ENCODE measurements around the gene RALGAPA2.

RALGAPA2 gene

DNA sequence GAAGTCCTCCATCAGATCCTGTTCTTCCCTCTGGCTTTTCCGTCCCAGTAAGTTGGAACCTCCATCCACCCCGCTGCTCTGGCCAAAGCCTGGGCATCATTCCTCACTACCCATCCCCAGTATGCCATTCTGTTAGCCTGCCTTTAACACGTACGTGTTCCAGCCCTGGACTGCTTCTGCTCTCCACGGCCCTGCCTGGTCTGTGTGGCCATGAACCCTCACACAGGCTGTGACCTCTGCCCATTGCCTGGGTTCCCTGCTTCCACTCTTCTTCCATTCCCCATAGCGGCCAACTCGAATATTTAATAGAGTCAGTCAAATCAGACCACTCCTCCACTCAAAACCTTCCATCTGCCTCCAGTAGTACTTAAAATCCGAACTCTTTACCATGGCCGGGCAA is 29.4 kb downstream of the RALGAPA2 start:
- no peak for DNase-seq (ENCODE audit: low spot score)

DNA sequence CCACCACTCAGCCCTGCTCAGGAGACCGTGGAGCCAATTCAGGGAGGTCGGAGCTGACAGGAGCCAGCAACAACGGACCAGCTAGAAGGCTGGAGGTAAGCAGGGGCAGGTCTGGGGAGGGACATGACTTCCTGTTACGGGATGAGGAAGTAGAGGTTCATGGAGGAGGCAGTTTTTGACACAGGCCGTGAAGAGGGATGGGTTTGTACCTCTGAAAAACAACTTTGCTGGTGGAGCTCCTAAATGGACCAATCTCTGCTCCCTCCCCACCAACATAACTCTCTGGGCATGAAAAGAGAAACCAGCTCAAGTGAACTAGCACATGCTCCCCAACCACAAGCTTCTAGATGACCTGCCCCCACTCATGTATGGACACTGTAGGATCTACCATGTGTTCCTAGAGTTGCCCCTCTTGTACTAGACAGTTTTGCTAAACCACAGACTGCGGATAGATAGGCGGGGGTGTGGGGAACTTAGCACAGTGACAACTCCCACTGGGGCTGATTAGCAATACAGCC is 31.4 kb downstream of the RALGAPA2 start:
- DNase-seq (ENCODE audit: low spot score) = no peak

DNA sequence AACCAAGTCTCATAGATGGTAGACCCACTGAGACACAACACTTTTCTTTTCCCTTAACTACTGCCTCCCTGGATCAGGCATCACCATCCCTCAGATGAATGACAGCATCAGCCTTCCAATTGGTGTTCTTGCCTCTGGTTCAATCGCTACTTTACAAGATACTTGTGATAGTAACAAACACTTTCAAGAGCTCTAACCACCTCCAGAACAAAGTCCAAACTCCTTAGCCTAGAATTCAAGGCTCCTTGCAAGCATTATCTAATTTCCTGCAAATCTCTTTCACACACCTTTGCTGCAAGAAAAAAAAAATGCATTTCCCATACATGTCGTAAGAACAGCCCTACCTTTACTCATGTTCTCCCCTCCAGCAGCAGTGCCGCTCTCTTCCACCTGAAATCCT is 33.1 kb downstream of the RALGAPA2 start:
- no peak for DNase-seq (ENCODE audit: low spot score)

DNA sequence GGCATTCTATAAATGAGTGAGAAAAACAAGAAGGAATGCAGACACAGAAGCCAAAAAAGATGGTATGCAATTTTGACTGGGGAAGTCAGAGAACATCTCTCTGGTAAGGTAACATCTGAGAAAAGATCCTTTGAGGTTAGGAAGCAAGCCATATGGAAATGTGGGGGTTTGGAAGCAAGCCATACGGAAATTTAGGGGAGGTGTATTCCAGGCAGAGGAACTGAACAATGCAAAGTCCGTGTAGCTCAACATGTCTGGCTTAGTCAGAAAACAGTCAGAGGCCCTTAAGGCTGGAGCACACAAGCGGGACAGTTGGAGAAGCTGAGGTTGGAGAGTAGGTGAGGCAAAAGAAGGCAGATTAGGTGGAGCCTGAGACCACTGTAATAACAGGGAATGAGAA is 35.3 kb downstream of the RALGAPA2 start:
- DNase-seq (ENCODE audit: low spot score) = no peak

DNA sequence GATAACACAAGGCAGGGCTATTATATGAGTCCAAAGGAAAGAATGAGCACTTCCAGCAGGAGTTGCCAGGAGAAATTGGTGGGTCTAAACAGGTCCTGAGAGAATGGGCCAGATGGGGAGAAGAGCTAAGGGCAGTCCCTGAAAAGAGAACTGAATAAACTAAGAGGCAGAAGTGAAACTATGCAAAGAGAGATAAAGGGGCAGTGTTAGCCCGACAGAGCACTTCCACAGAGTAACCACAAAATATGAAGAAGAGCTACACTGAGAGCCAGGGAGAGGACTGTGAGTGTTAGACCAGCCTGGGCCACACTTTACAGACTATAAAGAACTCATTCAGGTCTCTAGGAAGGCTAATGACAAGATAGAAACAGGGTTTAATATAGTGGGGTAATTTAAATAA is 43.8 kb downstream of the RALGAPA2 start:
- DNase-seq (ENCODE audit: low spot score) = peak; percentile 63

DNA sequence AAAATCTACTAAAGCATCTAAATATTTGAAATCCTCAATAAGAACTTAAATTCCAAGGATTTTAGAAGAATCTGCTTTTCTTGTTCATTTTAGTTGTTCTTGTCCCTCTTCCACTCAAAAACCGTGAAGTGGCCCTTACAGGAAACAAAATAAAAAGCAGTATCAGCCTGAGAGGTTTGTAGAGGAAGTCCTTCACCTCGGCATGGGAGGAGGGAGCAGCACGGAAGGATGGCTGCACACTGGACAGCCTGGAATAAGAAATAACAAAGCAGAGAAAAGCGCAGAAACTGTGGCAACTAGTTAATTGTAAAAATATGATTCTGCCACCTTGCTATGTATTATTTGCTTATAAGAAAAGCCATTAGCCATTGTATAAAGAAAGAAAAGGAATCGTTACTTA is 46.1 kb downstream of the RALGAPA2 start:
- DNase-seq (ENCODE audit: low spot score) = no peak

DNA sequence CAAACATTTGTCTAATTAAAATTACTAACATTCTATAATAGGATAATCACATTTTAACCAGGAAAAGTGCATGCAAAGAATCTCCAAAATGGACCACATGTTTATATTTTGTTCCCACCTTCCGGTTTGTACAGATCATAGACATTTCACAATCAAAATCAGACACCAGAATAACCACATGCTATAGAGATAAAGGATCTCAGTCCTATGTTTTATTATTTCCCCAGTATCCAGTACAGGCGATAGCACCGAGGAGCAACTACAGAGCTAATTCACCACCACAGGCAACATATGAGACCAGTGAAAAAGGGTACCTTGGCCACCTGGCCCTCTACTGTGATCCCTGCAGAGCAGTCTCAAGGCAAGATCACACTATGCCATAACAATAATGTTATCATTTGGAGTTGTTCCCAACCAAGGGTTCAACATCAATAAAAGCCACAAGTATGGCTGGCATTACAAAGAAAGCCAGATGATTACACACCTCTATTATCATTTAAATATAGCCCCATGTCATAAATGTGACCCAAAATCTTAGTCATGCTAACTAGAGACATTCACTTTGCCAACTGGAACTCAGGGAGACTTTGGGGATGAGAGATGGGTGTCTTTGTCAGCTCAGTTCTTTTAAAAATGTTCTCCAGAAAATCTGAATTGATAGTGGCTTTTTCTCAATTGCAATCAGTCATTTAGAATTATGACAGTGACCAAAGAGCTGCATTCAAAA is 46.7 kb downstream of the RALGAPA2 start:
- DNase-seq (ENCODE audit: low spot score) = no peak

DNA sequence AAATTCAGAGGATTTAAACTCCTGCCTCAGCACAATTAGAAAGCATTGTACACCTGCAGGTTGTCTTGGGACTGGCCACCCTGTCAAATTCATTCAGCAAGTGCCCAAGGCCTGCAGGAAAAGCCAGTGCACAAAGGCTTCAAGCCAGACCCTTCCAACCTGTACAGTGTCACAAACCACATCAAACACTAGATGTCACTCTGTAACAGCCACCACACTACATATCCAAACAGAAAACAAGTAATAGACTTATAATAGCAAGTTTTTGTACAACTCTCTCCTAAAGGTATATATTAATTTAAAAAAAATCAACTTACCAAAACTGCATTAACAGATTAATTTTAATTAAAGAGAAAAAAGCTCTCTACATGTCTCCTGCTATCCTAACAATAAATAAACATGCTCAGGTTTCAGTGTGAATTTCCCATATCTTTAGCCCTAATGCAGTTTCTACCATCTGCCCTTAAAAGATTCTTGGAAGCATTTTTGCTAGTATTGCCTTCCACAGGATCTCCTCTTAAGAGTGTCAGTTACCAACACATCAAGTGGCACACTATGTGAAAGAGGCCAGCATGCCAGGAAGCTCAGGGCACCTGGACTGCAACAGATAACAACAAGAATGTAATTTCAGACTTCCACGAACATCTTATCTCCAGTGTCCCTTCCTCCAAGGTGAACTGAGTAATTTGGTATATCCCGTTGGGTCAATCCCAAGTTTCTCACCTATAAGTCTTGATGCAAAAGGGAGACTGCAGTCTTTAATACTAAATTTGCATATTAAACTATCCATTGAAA is 47.5 kb downstream of the RALGAPA2 start:
- DNase-seq (ENCODE audit: low spot score) = no peak

DNA sequence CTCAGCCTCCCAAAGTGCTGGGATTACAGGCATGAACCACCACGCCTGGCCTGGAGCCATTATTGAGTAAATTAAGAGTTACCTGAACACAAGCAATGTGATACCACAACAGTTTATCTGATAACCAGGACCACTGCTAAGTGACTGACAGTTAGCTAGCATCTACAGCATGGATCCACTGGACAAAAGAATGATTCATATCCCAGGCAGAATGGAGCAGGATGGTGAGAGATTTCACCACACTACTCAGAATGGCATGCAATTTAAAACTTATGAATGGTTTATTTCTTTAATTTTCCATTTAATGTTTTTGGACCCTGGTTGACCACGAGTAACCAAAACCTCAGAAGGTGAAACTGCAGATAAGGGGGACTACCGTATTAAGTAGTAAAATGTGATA is 48.6 kb downstream of the RALGAPA2 start:
- DNase-seq (ENCODE audit: low spot score) = no peak

DNA sequence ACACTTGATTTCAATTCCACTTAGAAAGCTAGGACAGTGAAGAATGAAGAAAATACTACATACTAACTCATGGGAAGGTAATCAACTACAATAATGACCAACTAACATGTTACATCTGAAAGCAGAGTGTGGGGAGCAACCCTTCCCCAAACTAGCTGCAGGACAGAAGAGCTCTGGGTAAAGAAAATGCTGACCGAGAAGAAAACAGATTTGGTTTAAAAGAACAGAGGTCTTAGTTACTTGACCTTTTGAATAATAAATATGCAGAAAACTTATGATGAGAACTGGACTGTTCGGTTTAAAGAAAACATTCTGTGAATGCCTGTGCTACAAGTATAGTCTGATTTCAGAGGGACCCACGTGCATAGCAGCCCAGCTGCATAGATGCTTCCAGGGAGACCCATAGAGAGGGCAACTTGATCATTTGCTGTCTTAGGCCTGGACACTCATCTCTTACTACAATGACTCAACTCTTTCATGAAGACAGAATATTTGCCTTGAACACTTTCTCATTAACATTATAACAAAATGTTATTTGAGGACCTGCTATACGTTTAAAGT is 53.5 kb downstream of the RALGAPA2 start:
- no peak for DNase-seq (ENCODE audit: low spot score)

DNA sequence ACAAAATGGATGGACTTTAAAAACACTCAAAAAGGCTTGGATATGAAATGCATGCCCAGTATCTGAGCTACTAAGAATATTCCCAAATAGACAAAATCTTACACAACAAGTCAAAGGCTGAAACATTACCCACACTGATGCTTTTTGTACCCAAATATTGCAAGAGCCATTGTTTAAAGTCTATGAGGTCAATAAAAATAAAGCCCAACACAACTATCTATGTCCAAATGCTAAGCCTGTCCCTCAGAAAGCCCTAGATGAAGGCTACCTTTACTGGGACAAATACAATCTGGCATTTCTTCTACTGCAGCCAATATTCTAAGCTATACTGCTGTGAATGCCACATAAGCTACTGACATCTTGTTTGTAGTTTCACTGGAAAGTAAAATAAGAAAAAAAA is 54.3 kb downstream of the RALGAPA2 start:
- no peak for DNase-seq (ENCODE audit: low spot score)

DNA sequence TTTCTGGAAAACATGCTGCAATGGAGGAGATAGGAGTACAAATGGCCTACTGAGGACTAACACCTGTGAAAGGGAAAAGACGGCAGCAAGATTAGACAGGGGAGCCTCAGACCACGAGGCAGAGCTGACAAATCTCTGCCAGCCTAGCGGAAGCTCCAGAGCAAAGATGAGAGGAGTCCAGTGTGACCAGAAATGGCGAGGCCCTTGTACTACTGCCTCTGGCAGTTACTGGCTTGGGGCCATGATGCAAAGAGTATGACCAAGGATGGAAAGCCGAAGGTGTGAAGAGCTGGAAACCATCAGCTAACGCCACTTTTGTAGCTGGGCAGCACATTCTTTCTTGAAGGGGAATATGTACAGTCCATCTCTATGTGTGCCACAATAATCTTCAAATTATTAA is 55.4 kb downstream of the RALGAPA2 start:
- no peak for DNase-seq (ENCODE audit: low spot score)

DNA sequence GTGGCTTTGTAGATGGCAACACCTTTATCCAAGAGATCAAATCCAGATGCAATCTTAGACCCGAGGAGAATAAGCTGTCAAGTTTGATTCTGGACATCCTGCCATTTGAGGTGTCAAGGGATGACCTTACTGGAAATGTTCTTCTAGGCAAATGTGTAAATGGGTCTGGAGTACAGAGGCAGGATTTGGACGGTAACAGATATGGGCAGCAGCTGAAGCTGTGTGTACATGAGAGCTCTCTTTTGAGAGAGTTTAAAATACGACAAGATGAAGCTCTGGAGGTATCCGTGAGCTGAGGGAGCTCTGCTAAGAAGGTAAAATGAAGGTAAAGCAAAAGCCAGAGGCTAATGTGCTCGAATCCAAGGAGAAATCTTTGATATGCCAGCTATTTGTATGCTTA is 56.6 kb downstream of the RALGAPA2 start:
- DNase-seq (ENCODE audit: low spot score) = no peak

DNA sequence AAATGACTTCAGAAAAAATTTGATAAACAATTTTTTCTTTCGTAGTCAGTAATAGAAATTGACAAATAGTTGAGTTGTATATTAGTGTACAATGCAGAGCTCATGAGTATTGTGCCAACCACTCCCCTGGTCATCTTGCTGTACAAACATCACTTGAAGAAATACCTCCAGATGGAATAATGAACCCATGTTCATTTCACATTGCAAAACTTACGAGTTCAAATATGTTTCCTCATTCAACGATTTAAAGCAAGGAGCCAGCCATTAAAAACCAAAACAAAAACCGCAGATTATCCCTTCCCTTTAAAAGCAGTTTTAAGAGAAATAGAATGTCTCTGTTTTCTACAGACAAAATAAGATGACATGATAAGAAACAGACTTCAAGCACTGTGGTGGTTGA is 62.5 kb downstream of the RALGAPA2 start:
- DNase-seq (ENCODE audit: low spot score) = no peak

DNA sequence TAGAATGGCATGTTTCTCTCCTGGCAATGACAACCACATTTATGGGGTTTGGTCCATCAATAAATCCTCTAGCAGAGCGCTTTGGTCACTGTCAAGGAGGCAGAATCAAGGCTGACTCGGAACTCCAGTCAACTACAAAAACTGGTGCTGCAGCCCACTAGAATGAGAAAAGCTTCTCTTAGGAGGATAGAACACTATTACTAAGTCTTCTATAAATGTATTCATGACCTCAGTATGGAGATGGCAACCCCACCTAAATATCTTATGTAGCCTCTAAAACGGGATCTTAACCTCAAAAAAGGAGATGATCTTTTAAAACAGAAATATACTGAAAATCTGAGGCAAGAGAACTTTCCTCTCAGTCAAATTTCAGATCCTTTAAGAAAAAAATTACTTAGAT is 68.5 kb downstream of the RALGAPA2 start:
- no peak for DNase-seq (ENCODE audit: low spot score)

DNA sequence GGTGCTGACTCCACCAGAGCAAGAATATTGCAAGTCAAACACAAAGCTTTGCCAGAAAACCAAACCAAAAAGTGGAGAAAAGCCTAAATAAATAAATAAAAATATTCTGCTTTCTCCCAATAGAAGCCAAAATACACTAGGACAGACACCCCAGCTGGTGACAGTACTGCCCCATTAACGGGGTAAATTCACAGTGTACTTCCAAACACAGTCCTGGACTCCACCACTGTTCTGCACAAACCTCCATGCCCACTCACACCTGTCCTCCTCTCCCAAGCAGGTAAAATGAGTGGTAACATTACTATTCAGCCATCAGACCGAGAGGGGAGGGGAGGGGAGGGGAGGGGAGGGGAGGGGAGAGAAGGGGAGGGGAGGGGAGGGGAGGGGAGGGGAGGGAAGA is 70.7 kb downstream of the RALGAPA2 start:
- no peak for DNase-seq (ENCODE audit: low spot score)

DNA sequence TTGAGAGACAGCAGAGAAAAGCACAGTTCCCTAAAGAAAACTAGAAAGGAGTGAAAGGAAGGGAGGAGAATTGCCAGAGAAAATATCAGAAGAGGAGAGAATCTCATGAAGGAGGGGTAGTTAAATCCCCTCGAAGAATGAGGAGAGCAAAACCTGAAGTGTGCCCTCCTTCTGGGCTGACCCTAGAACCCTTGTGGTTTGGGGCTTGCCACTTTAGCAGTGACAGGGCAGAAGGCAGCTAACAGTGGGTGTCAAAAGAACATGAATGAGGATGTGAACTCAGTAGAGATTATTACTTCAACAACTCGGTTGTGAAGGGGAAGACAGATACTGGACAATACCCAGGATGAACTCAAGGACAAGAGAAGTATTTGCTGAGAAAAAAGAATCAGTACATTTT is 73.6 kb downstream of the RALGAPA2 start:
- DNase-seq (ENCODE audit: low spot score) = no peak

DNA sequence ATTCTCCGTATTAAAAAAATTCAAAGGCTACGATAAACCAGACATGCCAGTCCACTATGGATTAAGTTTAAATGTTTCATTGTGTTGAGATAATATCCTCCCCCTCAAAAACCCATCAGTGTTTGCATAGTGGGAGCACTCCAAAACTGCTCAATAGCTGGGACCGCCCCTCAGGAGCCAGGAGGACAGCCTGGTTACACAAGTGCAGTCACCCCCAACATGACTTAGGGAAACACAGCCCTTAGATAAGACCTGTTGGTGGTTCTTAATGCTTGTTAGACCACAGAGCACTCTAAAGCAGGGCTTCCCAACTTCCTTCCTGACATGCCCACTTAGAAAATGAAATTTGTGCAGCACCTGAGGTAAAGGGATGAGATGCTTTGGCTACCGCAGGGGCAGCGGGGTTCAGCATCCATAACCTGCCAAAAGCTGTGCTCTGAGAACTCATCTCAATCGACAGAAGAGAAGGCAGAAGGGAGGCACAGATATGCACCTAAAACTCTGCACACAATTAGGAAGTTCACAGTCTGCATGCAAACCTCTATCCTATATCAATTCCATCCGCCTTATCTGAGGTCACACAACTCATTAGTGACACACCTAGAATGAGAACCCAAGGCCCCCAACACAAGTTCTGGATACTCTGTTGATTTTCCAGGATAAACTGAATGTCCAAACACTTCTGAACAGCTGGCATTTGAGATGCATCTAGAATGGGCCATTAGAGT is 74.3 kb downstream of the RALGAPA2 start:
- no peak for DNase-seq (ENCODE audit: low spot score)

DNA sequence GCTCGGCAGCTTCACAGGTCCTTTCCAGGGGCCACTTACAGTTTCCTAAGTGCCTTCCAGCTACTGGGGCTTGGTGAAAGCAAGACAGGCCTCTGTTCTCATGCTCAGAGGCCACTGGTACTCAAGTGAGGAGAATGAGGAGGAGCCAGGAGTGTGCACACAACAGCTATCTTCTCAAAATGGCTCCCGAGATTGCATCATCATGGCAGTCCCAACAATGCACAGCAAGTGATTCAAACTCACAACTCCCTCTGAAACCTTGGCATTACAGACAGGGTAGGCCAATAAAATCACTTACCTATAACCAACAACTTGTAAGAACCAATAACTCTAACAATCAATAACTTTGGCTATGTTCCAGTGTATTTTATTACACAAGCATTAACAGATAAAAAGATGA is 77.4 kb downstream of the RALGAPA2 start:
- no peak for DNase-seq (ENCODE audit: low spot score)

DNA sequence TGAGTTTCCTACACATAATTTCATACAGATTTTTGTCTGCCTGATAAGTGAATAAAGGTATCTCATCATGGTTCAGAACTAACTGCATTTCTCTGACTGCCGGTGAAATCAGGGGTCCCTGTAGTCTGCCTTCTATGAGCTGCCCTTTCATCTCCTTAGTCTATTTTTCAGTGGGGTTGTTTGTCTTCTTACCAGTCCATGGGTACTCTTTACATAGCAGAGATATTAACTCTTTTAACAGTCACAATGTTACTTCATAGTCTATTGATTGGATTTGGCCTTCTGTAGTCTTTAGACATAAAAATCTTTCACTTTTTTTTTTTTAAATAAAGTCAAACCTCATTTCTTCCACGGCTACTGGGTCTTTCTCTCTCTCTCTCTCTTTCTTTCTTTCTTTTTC is 79.8 kb downstream of the RALGAPA2 start:
- DNase-seq (ENCODE audit: low spot score) = no peak

DNA sequence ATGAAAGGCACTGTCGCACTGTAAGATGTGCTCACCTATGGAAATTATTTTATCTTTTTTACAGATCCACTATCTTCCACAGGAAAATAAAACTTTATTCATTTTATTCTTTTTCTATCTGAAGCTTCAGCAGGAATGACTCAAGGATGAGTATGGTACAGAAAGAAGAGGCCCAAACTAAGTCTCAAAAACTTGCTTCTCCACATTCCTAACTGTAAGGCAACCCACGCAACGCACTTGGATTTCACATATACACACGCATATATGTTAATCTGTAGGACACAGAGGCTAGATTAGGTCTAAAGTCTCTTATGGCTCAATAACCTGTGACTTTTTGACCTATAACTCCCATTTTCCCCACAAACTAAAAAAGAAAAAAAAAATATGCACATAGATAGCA is 81.9 kb downstream of the RALGAPA2 start:
- DNase-seq (ENCODE audit: low spot score) = no peak

DNA sequence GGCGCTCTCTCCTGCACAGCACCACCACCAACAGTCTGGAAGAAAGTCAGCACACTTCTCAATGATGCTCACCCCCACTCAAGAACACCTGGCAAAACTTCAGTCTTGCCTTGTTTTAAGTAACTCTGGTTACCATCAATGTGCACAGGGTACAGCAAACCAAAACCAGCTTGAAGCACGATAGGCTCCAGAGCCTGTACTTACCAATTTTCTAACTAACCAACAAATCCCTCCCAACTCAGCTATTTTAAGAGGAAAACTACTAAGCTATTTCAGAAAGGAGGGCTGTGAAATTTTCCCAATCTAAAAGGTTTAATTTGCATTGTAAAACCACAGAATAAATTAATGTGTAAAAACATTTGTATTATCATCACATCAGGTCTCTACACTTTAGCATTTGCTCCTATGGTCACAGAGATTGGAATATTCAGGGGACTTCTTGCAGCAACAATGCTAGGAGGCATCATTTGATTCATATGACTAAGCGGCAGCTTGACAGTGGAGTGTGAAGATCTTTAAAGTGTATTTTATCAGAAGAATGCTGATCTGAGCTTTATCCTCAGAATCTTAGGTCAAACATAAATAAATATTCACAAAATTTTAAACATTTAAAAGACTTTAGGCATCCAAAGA is 82.8 kb downstream of the RALGAPA2 start:
- no peak for DNase-seq (ENCODE audit: low spot score)

All from germinal center (tissue), 1 donor.